ENCODE results near the gene MYO1H. TPM values are rescaled to one million over a fixed set of nuclear protein-coding genes. Genes with fewer than 3 reads are reported as not detected.
A peak's percentile ranks its signal among the peaks of the same experiment; 100 is the strongest.

The MYO1H gene
- total and polyA plus RNA-seq, 4 donors: 0.06 to 0.15 (median 0.09) TPM; not detected in 1

DNA sequence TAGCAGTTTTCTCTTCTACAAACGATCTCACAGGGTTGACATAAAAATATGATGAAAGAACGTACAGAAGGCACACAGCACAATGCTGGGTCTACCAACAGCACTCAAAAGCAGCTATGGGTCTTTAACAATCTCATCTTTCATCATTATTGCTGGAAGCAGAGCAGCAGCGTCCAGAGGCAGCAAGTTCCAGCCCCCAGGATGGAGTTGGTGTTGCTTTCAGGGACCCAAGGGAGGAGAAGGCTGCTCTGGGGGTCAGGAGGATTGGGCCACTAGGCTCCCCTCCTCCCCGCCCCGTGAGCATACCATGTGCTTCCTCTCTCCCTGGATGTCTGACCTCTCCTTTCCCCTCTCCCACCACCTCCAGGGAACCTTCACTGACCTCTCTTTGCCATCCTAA is 116.1 kb downstream of the MYO1H start:
- H3K36me3 ChIP-seq (ENCODE audit: control insufficient read depth in 4 of 4, insufficient read depth in 4 of 4, low read length in 4 of 4): peaks cover 6 to 30% (median 20%) of the 10 kb centered on the region in 4 donors
- no peaks in the 10 kb centered on the region for H3K9me3 ChIP-seq (ENCODE audit: control insufficient read depth in 4 of 4, insufficient read depth in 3 of 4, low read length in 3 of 4)
- no peak overlapping the region for H3K4me3 ChIP-seq
- H3K27me3 ChIP-seq (ENCODE audit: control insufficient read depth in 3 of 3, insufficient read depth in 3 of 3, low read length in 2 of 3): no peaks in the 10 kb centered on the region
- H3K27ac ChIP-seq (ENCODE audit: low read depth in 1 of 2, low read length in 1 of 2): peak overlapping the region; percentile 94 to 98
- 47 to 57% methylated on average over 5 of the region's 5 CpGs for WGBS, 2 donors
- peaks cover 30 to 66% (median 45%) of the 10 kb centered on the region in 5 donors for H3K4me1 ChIP-seq (ENCODE audit: control insufficient read depth in 5 of 5, insufficient read depth in 5 of 5, low read length in 5 of 5)
- TF ChIP-seq, protein P1, sequence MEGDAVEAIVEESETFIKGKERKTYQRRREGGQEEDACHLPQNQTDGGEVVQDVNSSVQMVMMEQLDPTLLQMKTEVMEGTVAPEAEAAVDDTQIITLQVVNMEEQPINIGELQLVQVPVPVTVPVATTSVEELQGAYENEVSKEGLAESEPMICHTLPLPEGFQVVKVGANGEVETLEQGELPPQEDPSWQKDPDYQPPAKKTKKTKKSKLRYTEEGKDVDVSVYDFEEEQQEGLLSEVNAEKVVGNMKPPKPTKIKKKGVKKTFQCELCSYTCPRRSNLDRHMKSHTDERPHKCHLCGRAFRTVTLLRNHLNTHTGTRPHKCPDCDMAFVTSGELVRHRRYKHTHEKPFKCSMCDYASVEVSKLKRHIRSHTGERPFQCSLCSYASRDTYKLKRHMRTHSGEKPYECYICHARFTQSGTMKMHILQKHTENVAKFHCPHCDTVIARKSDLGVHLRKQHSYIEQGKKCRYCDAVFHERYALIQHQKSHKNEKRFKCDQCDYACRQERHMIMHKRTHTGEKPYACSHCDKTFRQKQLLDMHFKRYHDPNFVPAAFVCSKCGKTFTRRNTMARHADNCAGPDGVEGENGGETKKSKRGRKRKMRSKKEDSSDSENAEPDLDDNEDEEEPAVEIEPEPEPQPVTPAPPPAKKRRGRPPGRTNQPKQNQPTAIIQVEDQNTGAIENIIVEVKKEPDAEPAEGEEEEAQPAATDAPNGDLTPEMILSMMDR (IDR thresholded peaks at IDR 0.05; ENCODE audit: control extremely low read depth, extremely low read depth): no peak
- DNase-seq (no peak), ATAC-seq (ENCODE audit: insufficient read depth, low FRiP score) (no peak)
- peak overlapping the region; percentile 50 to 64 for H3K9ac ChIP-seq (ENCODE audit: insufficient read depth in 1 of 2, low read length in 2 of 2)

DNA sequence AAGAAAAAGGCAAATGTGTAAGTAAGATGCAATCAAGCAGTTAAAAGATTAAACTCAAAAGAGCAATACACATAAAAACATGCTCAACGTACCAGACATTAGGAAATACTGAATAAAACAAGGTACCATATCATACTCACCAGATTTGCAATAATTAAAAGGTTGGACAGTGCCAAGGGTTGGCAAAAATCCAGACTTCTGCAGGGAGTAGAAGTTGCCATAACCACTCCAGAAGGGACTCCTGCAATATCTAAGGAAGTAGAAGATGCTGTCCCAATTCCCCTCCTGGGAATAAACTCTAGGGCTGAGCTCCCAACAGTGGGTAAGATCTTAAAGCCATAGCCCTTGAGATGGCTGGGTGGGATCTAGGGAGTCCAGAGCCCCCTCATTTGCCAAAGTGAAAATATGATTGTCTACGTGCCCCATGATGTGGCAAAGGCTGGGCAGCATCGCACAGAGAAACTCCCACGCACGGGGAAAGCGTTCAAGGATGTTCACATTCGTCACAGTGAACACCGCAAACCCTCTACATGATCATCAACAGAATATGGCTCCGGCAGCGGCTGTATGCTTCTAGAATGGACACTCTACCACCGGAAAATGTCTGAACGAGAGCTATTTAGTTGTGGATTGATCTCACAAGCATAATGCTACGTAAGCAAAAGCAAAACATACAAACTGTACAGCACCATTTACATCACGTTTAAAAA is 117.1 kb downstream of the MYO1H start:
- no peaks in the 10 kb centered on the region for H3K27me3 ChIP-seq (ENCODE audit: control insufficient read depth in 3 of 3, insufficient read depth in 3 of 3, low read length in 2 of 3)
- DNase-seq (no peak), ATAC-seq (ENCODE audit: insufficient read depth, low FRiP score) (no peak)
- WGBS, 2 donors: 90 to 94% methylated on average over 14 of the region's 14 CpGs
- no peak overlapping the region for H3K4me3 ChIP-seq
- TF ChIP-seq, protein P1 (IDR thresholded peaks at IDR 0.05; ENCODE audit: control extremely low read depth, extremely low read depth): no peak
- H3K4me1 ChIP-seq (ENCODE audit: control insufficient read depth in 5 of 5, insufficient read depth in 5 of 5, low read length in 5 of 5): peaks cover 30 to 68% (median 45%) of the 10 kb centered on the region in 5 donors
- no peak overlapping the region for H3K9ac ChIP-seq (ENCODE audit: insufficient read depth in 1 of 2, low read length in 2 of 2)
- peaks cover 9 to 38% (median 26%) of the 10 kb centered on the region in 4 donors for H3K36me3 ChIP-seq (ENCODE audit: control insufficient read depth in 4 of 4, insufficient read depth in 4 of 4, low read length in 4 of 4)
- H3K9me3 ChIP-seq (ENCODE audit: control insufficient read depth in 4 of 4, insufficient read depth in 3 of 4, low read length in 3 of 4): no peaks in the 10 kb centered on the region
- no peak overlapping the region for H3K27ac ChIP-seq (ENCODE audit: low read depth in 1 of 2, low read length in 1 of 2)

DNA sequence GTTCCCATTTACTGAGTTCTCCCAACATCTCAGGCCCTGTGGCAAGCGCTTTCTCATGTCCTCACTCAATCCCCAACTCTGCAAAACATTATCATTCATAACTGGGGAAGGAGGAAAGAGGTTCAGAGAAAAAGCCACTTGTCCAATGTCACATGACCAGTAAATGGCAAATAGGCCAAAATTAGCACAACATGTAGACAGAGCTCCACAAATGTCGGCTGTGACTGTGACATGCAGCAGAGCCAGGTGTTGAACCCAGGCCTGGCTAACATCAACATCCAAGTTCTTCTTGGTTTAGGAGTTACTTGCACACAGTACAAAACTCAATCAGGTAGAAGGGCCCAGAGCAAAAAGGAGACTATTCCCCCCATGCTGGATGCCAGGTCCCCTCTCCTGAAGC is 118.6 kb downstream of the MYO1H start:
- WGBS, 2 donors: 76 to 83% methylated on average over 2 of the region's 2 CpGs
- no peaks in the 10 kb centered on the region for H3K9me3 ChIP-seq (ENCODE audit: control insufficient read depth in 4 of 4, insufficient read depth in 3 of 4, low read length in 3 of 4)
- DNase-seq (no peak), ATAC-seq (ENCODE audit: insufficient read depth, low FRiP score) (no peak)
- H3K27me3 ChIP-seq (ENCODE audit: control insufficient read depth in 3 of 3, insufficient read depth in 3 of 3, low read length in 2 of 3): no peaks in the 10 kb centered on the region
- H3K36me3 ChIP-seq (ENCODE audit: control insufficient read depth in 4 of 4, insufficient read depth in 4 of 4, low read length in 4 of 4): peaks cover 13 to 33% (median 22%) of the 10 kb centered on the region in 4 donors
- H3K9ac ChIP-seq (ENCODE audit: insufficient read depth in 1 of 2, low read length in 2 of 2): no peak overlapping the region
- peaks cover 27 to 54% (median 37%) of the 10 kb centered on the region in 5 donors for H3K4me1 ChIP-seq (ENCODE audit: control insufficient read depth in 5 of 5, insufficient read depth in 5 of 5, low read length in 5 of 5)
- TF ChIP-seq, protein P1 (IDR thresholded peaks at IDR 0.05; ENCODE audit: control extremely low read depth, extremely low read depth): no peak
- peak overlapping the region; percentile 46 to 55 for H3K27ac ChIP-seq (ENCODE audit: low read depth in 1 of 2, low read length in 1 of 2)
- H3K4me3 ChIP-seq: no peak overlapping the region
